GM12864 (cell line): Measurements from ENCODE around the gene FREY1.

Experiments
- DNase-seq: peaks from one replicate; pipeline ENCODE4 v3.0.0-alpha.2; 2011; ENCODE audit warnings: low read depth
- H3K4me3 ChIP-seq: 2 replicates; pipeline ENCODE4 v1.5.1; 2011; ENCODE audit warnings: mild to moderate bottlenecking, low read depth, low read length, control low read depth
- CTCF ChIP-seq: IDR thresholded peaks from 2 replicates; pipeline ENCODE4 v1.5.1; 2011; ENCODE audit warnings: low read depth, mild to moderate bottlenecking, moderate library complexity, low read length, control low read depth, inconsistent platforms; ENCODE audit errors: missing control alignments

The FREY1 gene

GRCh38 chr11:45885274-45885920 lies 21.7 kb downstream of the FREY1 start, which contains the start of gene MAPK8IP1:
TSS of gene MAPK8IP1 (plus strand) at chr11:45885651. CDS start at chr11:45885821, 170 bp downstream.
- DNase-seq = no peak
- H3K4me3 ChIP-seq = peak within 1 kb of the TSS; percentile 28; the same call in 1 of the 2 replicates
- no peak for TF ChIP-seq CTCF

GRCh38 chr11:45884596-45885185 lies 22.4 kb downstream of the FREY1 start:
- no peak overlapping the region for H3K4me3 ChIP-seq

GRCh38 chr11:45881708-45882368 lies 25.2 kb downstream of the FREY1 start:
- no peak for DNase-seq
- no peak for TF ChIP-seq CTCF
- no peak overlapping the region for H3K4me3 ChIP-seq

More at GRCh38 chr11:45884596-45885185, 22.4 kb downstream of the FREY1 start:
- DNase-seq = no peak
- no peak for TF ChIP-seq CTCF

- no peak for DNase-seq
- TF ChIP-seq CTCF = no peak
- H3K4me3 ChIP-seq = no peak overlapping the region
Observed at GRCh38 chr11:45880772-45881570, 26.1 kb downstream of the FREY1 start.

- TF ChIP-seq CTCF = no peak
- no peak for DNase-seq
Observed at GRCh38 chr11:45879803-45880686, 27.0 kb downstream of the FREY1 start.

GRCh38 chr11:45877845-45878244 lies 29.2 kb downstream of the FREY1 start:
- TF ChIP-seq CTCF = no peak
- no peak overlapping the region for H3K4me3 ChIP-seq

More at GRCh38 chr11:45879803-45880686, 27.0 kb downstream of the FREY1 start:
- no peak overlapping the region for H3K4me3 ChIP-seq

More at GRCh38 chr11:45877845-45878244, 29.2 kb downstream of the FREY1 start:
- no peak for DNase-seq
